Adrenal gland (tissue), 12 donors: ENCODE data around the gene ZNF346. TPM values are rescaled to one million over a fixed set of nuclear protein-coding genes. Genes with fewer than 3 reads are reported as not detected.

Source experiments
- DNase-seq, 7 donors: peaks; one replicate each; pipeline ENCODE4 v3.0.0-alpha.2; 2019 to 2020
- H3K27ac ChIP-seq, 5 donors: fragments of 200-600 bp; sonication (generic) in 4 of 5; 1 replicate in 3 of 5; 2 replicates in 2 of 5; pipeline versions ENCODE4 v1.5.1 to v1.8.0; 2016 to 2020; ENCODE audit warnings: mild to moderate bottlenecking in 1 of 5
- H3K27me3 ChIP-seq: fragments of 200-600 bp; 2 replicates; pipeline ENCODE4 v1.8.0; 2021
- H3K36me3 ChIP-seq, 2 donors: fragments of 200-600 bp; replicated peaks in 1 of 2; 1 replicate in 1 of 2; 2 replicates in 1 of 2; pipeline versions ENCODE4 v1.5.1 to v1.8.0; 2018 to 2022
- H3K4me1 ChIP-seq, 2 donors: fragments of 200-600 bp; replicated peaks in 1 of 2; 1 replicate in 1 of 2; 2 replicates in 1 of 2; pipeline versions ENCODE4 v1.5.1 to v1.8.0; 2018 to 2021
- H3K4me3 ChIP-seq, 4 donors: fragments of 200-600 bp; sonication (generic) in 3 of 4; one replicate each; pipeline ENCODE4 v1.5.1; 2016 to 2018
- H3K9me3 ChIP-seq, 3 donors: fragments of 200-600 bp; sonication (generic) in 1 of 3; replicated peaks in 1 of 3; 1 replicate in 2 of 3; 2 replicates in 1 of 3; pipeline versions ENCODE4 v1.5.1 to v1.8.0; 2016 to 2021
- POLR2A ChIP-seq, 2 donors: fragments of 450-650 bp; IDR thresholded peaks; one replicate each; pipeline ENCODE4 v1.6.1; 2017; ENCODE audit warnings: antibody characterized with exemption in 2 of 2, mild to moderate bottlenecking in 2 of 2, moderate library complexity in 1 of 2
- WGBS, 4 donors: extraction: QIAGEN DNeasy Blood & Tissue Kit in 2 of 4; methylation state at CpG; one replicate each; pipeline versions ENCODE4 v1.1.5 to v1.1.7; 2013 to 2017; 5-methylcytosine and 5-hydroxymethylcytosine counted together
- intact Hi-C, 2 donors: fragments of 100-400 bp; cut with DNase I; formaldehyde crosslinking; loops; one replicate each; pipeline versions ENCODE4 v1.14.1 to v1.15.0; 2022 to 2023
- polyA plus RNA-seq, 3 donors: library from polyadenylated mRNA; stranded (reverse); fragments of 200-250 nt in 2 of 3; fragments of 350-450 nt in 1 of 3; fragmentation: Illumina TruSeq in 1 of 3; extraction: RNeasy Lipid Tissue Mini Kit (QIAGEN cat#74804) in 1 of 3; gene quantifications; one replicate each; pipeline ENCODE4 v1.2.3, GENCODE V29; 2013 to 2014
- total RNA-seq, 9 donors: library from RNA; depleted of rRNA in 4 of 9; stranded (reverse); fragments of >200 nt in 4 of 9; fragments of 120-200 nt in 1 of 9; fragmentation: NEBNext Ultra II Directional in 1 of 9; extraction: Animal tissue kit (Norgen Biotek cat#: 25700) in 1 of 9; gene quantifications; one replicate each; pipeline versions ENCODE4 v1.1.0 to v1.2.4, GENCODE V29; 2013 to 2023
- TF ChIP-seq, protein P1 (sequence below), 6 experiments: fragments of 450-650 bp in 4 of 6; fragments of 200-600 bp in 2 of 6; sonication (generic) in 1 of 6; IDR thresholded peaks; 1 replicate in 5 of 6; 2 replicates in 1 of 6; pipeline versions ENCODE4 v1.5.1 to v1.8.0; 2016 to 2021; ENCODE audit warnings: antibody characterized with exemption in 6 of 6, mild to moderate bottlenecking in 2 of 6, moderate library complexity in 1 of 6
- donor health status: healthy with polysubstance abuse.
- donor health status: Bipolar disorder and iron deficiency.
- donor health status: DM: yes; HTN: yes; CAD: no.
- donor health status: DM: no; HTN: no; CAD: no.
- donor health status: DM: no; HTN: no; CAD: no.
- donor health status: DM: yes; HTN: yes; CAD: no.

The ZNF346 gene
- total and polyA plus RNA-seq, 12 donors = 7.9 to 29.4 (median 17.1) TPM

DNA sequence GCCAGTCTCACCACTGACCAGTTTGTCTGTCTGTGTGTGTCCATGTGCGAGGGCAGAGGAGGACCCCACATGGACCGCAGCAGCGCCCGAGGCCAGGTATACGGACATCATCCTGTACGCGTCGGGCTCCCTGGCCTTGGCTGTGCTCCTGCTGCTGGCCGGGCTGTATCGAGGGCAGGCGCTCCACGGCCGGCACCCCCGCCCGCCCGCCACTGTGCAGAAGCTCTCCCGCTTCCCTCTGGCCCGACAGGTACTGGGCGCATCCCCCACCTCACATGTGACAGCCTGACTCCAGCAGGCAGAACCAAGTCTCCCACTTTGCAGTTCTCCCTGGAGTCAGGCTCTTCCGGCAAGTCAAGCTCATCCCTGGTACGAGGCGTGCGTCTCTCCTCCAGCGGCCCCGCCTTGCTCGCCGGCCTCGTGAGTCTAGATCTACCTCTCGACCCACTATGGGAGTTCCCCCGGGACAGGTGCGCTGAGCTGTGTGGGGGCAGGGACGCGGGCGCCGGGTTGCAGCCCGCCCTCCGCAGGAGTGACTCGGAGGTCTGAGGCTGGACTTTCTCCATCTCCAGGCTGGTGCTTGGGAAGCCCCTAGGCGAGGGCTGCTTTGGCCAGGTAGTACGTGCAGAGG lies 70.7 kb downstream of the ZNF346 start:
- Histone ChIP-seq H3K27ac (no peak overlapping the region), H3K27me3 (no peaks in the 10 kb centered on the region), H3K9me3 (no peaks in the 10 kb centered on the region), H3K4me1 (peaks cover 31 to 42% of the 10 kb centered on the region in 2 donors), H3K36me3 (no peaks in the 10 kb centered on the region), H3K4me3 (no peak overlapping the region)
- TF ChIP-seq, protein P1, sequence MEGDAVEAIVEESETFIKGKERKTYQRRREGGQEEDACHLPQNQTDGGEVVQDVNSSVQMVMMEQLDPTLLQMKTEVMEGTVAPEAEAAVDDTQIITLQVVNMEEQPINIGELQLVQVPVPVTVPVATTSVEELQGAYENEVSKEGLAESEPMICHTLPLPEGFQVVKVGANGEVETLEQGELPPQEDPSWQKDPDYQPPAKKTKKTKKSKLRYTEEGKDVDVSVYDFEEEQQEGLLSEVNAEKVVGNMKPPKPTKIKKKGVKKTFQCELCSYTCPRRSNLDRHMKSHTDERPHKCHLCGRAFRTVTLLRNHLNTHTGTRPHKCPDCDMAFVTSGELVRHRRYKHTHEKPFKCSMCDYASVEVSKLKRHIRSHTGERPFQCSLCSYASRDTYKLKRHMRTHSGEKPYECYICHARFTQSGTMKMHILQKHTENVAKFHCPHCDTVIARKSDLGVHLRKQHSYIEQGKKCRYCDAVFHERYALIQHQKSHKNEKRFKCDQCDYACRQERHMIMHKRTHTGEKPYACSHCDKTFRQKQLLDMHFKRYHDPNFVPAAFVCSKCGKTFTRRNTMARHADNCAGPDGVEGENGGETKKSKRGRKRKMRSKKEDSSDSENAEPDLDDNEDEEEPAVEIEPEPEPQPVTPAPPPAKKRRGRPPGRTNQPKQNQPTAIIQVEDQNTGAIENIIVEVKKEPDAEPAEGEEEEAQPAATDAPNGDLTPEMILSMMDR (IDR thresholded peaks at IDR 0.05) = no peak
- TF ChIP-seq POLR2A (IDR thresholded peaks at IDR 0.05) = no peak
- DNase-seq = no peak
- 91 to 97% (median 95%) methylated on average over 9 to 40 of the region's 40 CpGs for WGBS, 4 donors
- intact Hi-C loops = loop anchor here in 1 of 2 donors (10.0 kb wide), 1 partner anchor 438 kb away; no protein-coding TSS in a partner anchor

DNA sequence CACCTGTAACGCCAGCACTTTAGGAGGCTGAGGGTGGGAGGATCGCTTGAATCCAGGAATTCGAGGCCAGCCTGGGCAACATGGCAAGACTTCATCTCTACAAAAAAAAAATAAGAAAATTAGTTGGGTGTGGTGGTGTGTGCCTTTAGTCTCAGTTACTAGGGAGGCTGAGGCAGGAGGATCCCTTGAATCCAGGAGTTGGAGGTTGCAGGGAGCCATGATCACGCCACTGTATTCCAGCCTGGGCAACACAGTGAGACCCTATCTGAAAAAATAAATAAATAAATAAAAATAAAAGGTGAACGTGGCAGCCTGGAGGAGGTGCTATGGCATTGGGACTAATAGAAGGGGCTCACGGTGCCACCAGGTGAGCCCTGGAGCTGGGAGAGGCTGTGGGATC lies 71.3 kb downstream of the ZNF346 start:
- H3K36me3 ChIP-seq = no peaks in the 10 kb centered on the region
- H3K4me3 ChIP-seq = no peak overlapping the region
- H3K4me1 ChIP-seq = peaks cover 29 to 42% of the 10 kb centered on the region in 2 donors
- no peaks in the 10 kb centered on the region for H3K27me3 ChIP-seq
- no peak for DNase-seq
- intact Hi-C loops = loop anchor here in 1 of 2 donors (10.0 kb wide), 1 partner anchor 439 kb away; no protein-coding TSS in a partner anchor
- H3K27ac ChIP-seq = peak overlapping the region in 3 of 5 donors; percentile 46 to 88 (median 59)
- no peaks in the 10 kb centered on the region for H3K9me3 ChIP-seq
- WGBS, 4 donors = 92 to 98% (median 97%) methylated on average over 6 of the region's 6 CpGs
- TF ChIP-seq POLR2A (IDR thresholded peaks at IDR 0.05) = no peak
- TF ChIP-seq, protein P1 (IDR thresholded peaks at IDR 0.05) = no peak

DNA sequence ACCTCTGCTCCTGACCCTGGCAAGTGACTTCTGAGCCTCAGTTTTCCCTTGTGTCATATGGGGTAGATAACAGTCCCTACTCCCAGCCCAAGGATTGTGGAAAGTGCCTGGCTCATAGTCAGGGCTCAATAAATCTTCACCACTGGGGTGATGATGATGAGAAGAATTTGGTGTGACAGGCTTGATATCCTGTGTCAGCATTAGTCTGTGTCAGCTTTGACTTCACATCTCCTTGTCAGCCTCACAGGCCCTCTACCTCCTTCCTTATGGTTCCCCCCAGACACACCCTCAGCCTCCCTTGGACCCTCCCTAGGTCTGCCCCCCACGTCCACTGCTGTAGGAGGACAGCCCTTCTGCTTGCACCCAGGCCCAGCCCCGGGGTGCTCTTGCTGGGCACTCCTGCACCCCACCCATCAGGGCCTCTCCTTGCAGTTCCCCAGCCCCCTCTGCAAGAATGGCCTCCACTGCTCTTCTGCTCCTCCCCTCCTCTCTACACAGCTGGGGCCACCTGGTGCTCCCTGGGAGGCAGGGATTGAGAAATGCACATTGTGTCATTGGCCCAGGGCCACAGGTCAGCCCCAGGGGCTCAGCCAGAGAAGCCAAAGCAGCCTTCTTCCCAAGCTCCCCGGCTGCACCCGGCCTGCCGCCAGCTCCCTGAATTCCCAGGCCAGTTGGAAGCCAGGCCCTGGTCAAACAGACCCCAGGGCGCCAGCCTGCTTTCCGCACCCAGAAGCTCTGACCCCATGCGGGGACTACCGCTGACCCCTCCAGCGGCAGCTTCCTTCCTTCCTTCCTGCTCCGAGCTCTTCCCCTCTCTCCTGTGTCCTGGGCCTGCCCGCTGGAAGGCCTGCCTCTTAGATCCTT lies 72.0 kb downstream of the ZNF346 start:
- Histone ChIP-seq H3K27ac (peak overlapping the region in 3 of 5 donors; percentile 46 to 88 (median 59)), H3K9me3 (no peaks in the 10 kb centered on the region), H3K4me1 (peaks cover 24 to 37% of the 10 kb centered on the region in 2 donors), H3K4me3 (no peak overlapping the region), H3K36me3 (no peaks in the 10 kb centered on the region), H3K27me3 (no peaks in the 10 kb centered on the region)
- intact Hi-C loops = loop anchor here in 1 of 2 donors (10.0 kb wide), 1 partner anchor 440 kb away; no protein-coding TSS in a partner anchor
- DNase-seq = peak; percentile 63 to 89 (median 86)
- TF ChIP-seq, protein P1 (IDR thresholded peaks at IDR 0.05) = no peak
- TF ChIP-seq POLR2A (IDR thresholded peaks at IDR 0.05) = no peak
- 35 to 66% (median 45%) methylated on average over 9 to 12 of the region's 12 CpGs for WGBS, 4 donors

DNA sequence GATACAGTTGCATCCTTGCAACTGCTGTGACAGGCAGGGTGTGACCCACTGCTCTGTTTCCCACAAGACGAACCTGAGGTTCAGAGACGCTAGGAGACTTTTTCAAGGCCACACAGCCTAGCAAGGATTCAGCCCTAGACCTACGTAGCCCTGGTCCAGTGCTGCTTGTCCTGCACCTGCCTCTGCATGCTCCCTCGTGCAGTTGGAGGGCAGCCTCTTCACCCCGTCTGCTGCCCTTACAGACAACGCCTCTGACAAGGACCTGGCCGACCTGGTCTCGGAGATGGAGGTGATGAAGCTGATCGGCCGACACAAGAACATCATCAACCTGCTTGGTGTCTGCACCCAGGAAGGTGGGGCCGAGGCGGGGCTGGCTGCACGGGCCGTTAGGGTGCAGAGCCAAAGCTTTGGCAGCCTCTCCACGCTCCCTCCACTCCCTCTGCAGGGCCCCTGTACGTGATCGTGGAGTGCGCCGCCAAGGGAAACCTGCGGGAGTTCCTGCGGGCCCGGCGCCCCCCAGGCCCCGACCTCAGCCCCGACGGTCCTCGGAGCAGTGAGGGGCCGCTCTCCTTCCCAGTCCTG lies 72.7 kb downstream of the ZNF346 start:
- Histone ChIP-seq H3K27ac (peak overlapping the region in 3 of 5 donors; percentile 46 to 88 (median 59)), H3K4me3 (no peak overlapping the region), H3K36me3 (no peaks in the 10 kb centered on the region), H3K27me3 (no peaks in the 10 kb centered on the region), H3K4me1 (peaks cover 23 to 35% of the 10 kb centered on the region in 2 donors), H3K9me3 (no peaks in the 10 kb centered on the region)
- intact Hi-C loops = loop anchor here in 1 of 2 donors (10.0 kb wide), 1 partner anchor 440 kb away; no protein-coding TSS in a partner anchor
- DNase-seq = no peak
- 57 to 84% (median 74%) methylated on average over 10 to 28 of the region's 28 CpGs for WGBS, 4 donors
- no peak for TF ChIP-seq POLR2A (IDR thresholded peaks at IDR 0.05)
- TF ChIP-seq, protein P1 (IDR thresholded peaks at IDR 0.05) = no peak
